ENCODE measurements around the gene MCU.

DNA sequence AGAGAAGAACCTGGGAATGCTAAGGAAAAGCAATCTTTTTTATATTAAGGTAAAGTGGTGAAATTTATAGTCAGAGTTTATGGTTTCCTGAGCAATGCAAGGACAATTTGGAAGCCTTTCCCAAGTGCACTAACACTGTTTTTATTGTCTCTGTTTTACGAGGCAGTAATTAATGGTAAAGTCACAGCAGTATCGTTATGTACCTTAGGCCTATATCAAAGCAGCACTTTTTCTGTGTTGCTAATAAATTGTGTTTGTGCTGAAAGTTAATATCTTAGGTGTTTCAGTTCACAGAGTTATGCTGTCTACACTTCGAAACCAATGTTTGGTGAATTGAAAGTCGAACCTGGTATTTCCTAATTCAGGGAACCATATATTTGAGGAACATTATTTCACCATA lies 220.8 kb downstream of the MCU start:
- TF ChIP-seq POLR2AphosphoS5 (IDR thresholded peaks at IDR 0.05), result no peak
- TF ChIP-seq, protein P1, sequence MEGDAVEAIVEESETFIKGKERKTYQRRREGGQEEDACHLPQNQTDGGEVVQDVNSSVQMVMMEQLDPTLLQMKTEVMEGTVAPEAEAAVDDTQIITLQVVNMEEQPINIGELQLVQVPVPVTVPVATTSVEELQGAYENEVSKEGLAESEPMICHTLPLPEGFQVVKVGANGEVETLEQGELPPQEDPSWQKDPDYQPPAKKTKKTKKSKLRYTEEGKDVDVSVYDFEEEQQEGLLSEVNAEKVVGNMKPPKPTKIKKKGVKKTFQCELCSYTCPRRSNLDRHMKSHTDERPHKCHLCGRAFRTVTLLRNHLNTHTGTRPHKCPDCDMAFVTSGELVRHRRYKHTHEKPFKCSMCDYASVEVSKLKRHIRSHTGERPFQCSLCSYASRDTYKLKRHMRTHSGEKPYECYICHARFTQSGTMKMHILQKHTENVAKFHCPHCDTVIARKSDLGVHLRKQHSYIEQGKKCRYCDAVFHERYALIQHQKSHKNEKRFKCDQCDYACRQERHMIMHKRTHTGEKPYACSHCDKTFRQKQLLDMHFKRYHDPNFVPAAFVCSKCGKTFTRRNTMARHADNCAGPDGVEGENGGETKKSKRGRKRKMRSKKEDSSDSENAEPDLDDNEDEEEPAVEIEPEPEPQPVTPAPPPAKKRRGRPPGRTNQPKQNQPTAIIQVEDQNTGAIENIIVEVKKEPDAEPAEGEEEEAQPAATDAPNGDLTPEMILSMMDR (IDR thresholded peaks at IDR 0.05), result no peak
- no peak for TF ChIP-seq POLR2A (IDR thresholded peaks at IDR 0.05)
- no peak for TF ChIP-seq EP300 (IDR thresholded peaks at IDR 0.05)

Data from gastroesophageal sphincter (tissue), 3 donors.